HG02970 (cell line): ENCODE measurements around the gene MIS18BP1.
"Not testable (repeated sequence)": the region's sequence is repeated elsewhere in the genome, so short reads cannot be mapped to it uniquely, and the experiment has no call there.

Experiments used
- ATAC-seq: cut with Tn5 transposase; IDR thresholded peaks from one replicate; pipeline ENCODE4 v1.9.1; 2021; ENCODE audit warnings: mild to moderate bottlenecking, moderate library complexity, moderate number of reproducible peaks; ENCODE audit not compliant: unreplicated experiment, low FRiP score

The MIS18BP1 gene

GRCh38 chr14:45253070-45253753, at the start of gene MIS18BP1:
MIS18BP1 (minus strand) TSS chr14:45253202; CDS start chr14:45247286, 5,916 bp downstream.
- ATAC-seq, result peak; percentile 83

GRCh38 chr14:45298423-45299117, 45.6 kb upstream of the MIS18BP1 start:
- ATAC-seq, result no peak

GRCh38 chr14:45294796-45295195, 41.8 kb upstream of the MIS18BP1 start:
- not testable (repeated sequence) for ATAC-seq

GRCh38 chr14:45290547-45290946, 37.5 kb upstream of the MIS18BP1 start:
- ATAC-seq, result no peak

GRCh38 chr14:45287610-45288009, 34.6 kb upstream of the MIS18BP1 start:
- ATAC-seq, result no peak

GRCh38 chr14:45284802-45285201, 31.8 kb upstream of the MIS18BP1 start:
- no peak for ATAC-seq

- ATAC-seq, result not testable (repeated sequence)
Measured at GRCh38 chr14:45281731-45282400, 28.9 kb upstream of the MIS18BP1 start.

GRCh38 chr14:45271858-45272537, 19.0 kb upstream of the MIS18BP1 start:
- ATAC-seq, result no peak

GRCh38 chr14:45270031-45270430, 17.0 kb upstream of the MIS18BP1 start:
- no peak for ATAC-seq

GRCh38 chr14:45267071-45267470, 14.1 kb upstream of the MIS18BP1 start:
- no peak for ATAC-seq

- no peak for ATAC-seq
Measured at GRCh38 chr14:45262637-45263036, 9.6 kb upstream of the MIS18BP1 start.

GRCh38 chr14:45261209-45261608, 8.2 kb upstream of the MIS18BP1 start:
- ATAC-seq, result no peak

- ATAC-seq, result no peak
Measured at GRCh38 chr14:45258805-45259204, 5.8 kb upstream of the MIS18BP1 start.

- ATAC-seq, result no peak
Measured at GRCh38 chr14:45258073-45258472, 5.1 kb upstream of the MIS18BP1 start.

GRCh38 chr14:45254771-45255170, 1.8 kb upstream of the MIS18BP1 start:
- ATAC-seq, result no peak

GRCh38 chr14:45253754-45254310, 830 bp upstream of the MIS18BP1 start:
- no peak for ATAC-seq

GRCh38 chr14:45252366-45253069, 484 bp downstream of the MIS18BP1 start:
- no peak for ATAC-seq

- ATAC-seq, result peak; percentile 43
Measured at GRCh38 chr14:45251912-45252311, 1.1 kb downstream of the MIS18BP1 start.

- no peak for ATAC-seq
Measured at GRCh38 chr14:45249856-45250575, 3.0 kb downstream of the MIS18BP1 start.
